Caco-2 (cell line): Measurements from ENCODE around the gene MRO. TPM values are rescaled to one million over a fixed set of nuclear protein-coding genes. Genes with fewer than 3 reads are reported as not detected.

Source experiments
- BruUV-seq: library from RNA; stranded (reverse); fragments of 400-500 nt; replicated peaks from 2 replicates; lab custom pipeline; 2021; lab: Mats Ljungman, UMichigan
- CTCF ChIA-PET: fragments of 300-600 bp; sonication (Branson Sonifier 250); formaldehyde crosslinking; loops from one replicate; lab custom pipeline; 2022; ENCODE audit warnings: antibody characterized with exemption; lab: Charles Lee
- POLR2A ChIA-PET: fragments of 300-600 bp; sonication (Branson Sonifier 250); formaldehyde crosslinking; loops from one replicate; lab custom pipeline; 2022; ENCODE audit warnings: antibody characterized with exemption; lab: Charles Lee
- DNase-seq, 2 experiments: peaks; one replicate each; pipeline versions ENCODE4 v3.0.0 to v3.0.0-alpha.2; 2020 to 2022
- H3K27me3 ChIP-seq: replicated peaks from 2 replicates; pipeline ENCODE4 v1.6.0; 2011; ENCODE audit warnings: low read length; ENCODE audit not compliant: control insufficient read depth, insufficient read depth
- H3K36me3 ChIP-seq: 2 replicates; pipeline ENCODE4 v1.5.1; 2011; ENCODE audit warnings: low read length; ENCODE audit not compliant: control insufficient read depth, insufficient read depth
- H3K4me1 ChIP-seq: fragments of 250-450 bp; sonication (Bioruptor Pico); 2 replicates; pipeline ENCODE4 v1.5.1; 2020; ENCODE audit warnings: mild to moderate bottlenecking
- H3K4me3 ChIP-seq: 2 replicates; pipeline ENCODE4 v1.5.1; 2011; ENCODE audit warnings: low read depth, mild to moderate bottlenecking, control low read depth, low read length
- H3K9me3 ChIP-seq: fragments of 250-450 bp; sonication (Bioruptor Pico); 2 replicates; pipeline ENCODE4 v1.5.1; 2020; ENCODE audit warnings: mild to moderate bottlenecking, moderate library complexity
- H3K27ac Mint-ChIP-seq: one replicate; pipeline ENCODE4 v1.8.0; 2022; ENCODE audit warnings: mixed read lengths; ENCODE audit not compliant: unreplicated experiment
- H3K27me3 Mint-ChIP-seq: one replicate; pipeline ENCODE4 v1.8.0; 2022; ENCODE audit warnings: mixed read lengths; ENCODE audit not compliant: insufficient read depth, unreplicated experiment
- H3K36me3 Mint-ChIP-seq: one replicate; pipeline ENCODE4 v1.8.0; 2022; ENCODE audit warnings: mild to moderate bottlenecking, mixed read lengths; ENCODE audit not compliant: insufficient read depth, unreplicated experiment
- H3K4me1 Mint-ChIP-seq: one replicate; pipeline ENCODE4 v1.8.0; 2022; ENCODE audit warnings: low read depth, mixed read lengths; ENCODE audit not compliant: unreplicated experiment
- H3K4me3 Mint-ChIP-seq: one replicate; pipeline ENCODE4 v1.8.0; 2022; ENCODE audit warnings: mild to moderate bottlenecking, moderate library complexity, mixed read lengths; ENCODE audit not compliant: unreplicated experiment
- H3K9me3 Mint-ChIP-seq: one replicate; pipeline ENCODE4 v1.8.0; 2022; ENCODE audit warnings: mixed read lengths; ENCODE audit not compliant: unreplicated experiment
- intact Hi-C: fragments of 100-400 bp; cut with micrococcal nuclease; formaldehyde crosslinking; loops from one replicate; pipeline ENCODE4 v1.10.0; 2022; ENCODE audit not compliant: unreplicated experiment
- total RNA-seq: library from RNA; stranded (reverse); gene quantifications from 2 replicates; pipeline ENCODE4 v1.2.3, GENCODE V29; 2022
- TF ChIP-seq, protein P1 (sequence below), 2 experiments: fragments of 200-600 bp in 1 of 2; IDR thresholded peaks; 1 replicate in 1 of 2; 2 replicates in 1 of 2; pipeline versions ENCODE4 v1.5.1 to v1.8.0; 2011 to 2022; ENCODE audit warnings: antibody characterized with exemption in 1 of 2, control low read depth in 1 of 2, inconsistent platforms in 1 of 2, low read depth in 1 of 2, low read length in 1 of 2, mild to moderate bottlenecking in 1 of 2, moderate library complexity in 1 of 2; ENCODE audit not compliant: insufficient read depth in 1 of 2, severe bottlenecking in 1 of 2, unreplicated experiment in 1 of 2

MRO gene
- total RNA-seq, 1 experiment from 2014 or later = not detected

DNA sequence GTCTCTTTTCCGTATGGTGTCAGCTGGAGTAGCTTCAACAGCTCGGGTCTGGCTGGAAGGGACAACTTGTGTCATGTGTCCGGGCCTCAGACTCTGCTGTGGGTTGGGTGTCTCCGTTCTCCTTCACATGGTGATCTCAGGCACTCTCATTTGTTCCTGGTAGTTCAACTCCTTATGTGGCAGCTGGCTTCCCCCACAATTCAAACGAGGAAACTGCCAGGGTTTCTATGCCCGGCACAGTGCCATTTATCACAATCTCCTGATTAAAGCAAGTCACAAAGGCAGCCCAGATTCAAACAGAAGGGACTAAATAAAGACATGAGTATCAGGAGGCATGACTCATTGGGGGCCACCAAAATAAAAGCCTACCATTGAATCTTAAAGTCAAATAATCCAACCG is 22.7 kb downstream of the MRO start:
- no peak for DNase-seq
- H3K4me1 Mint-ChIP-seq = peaks cover 7% of the 10 kb centered on the region
- no peaks in the 10 kb centered on the region for H3K36me3 Mint-ChIP-seq
- H3K9me3 Mint-ChIP-seq = no peaks in the 10 kb centered on the region
- Histone ChIP-seq H3K27me3 (no peaks in the 10 kb centered on the region), H3K9me3 (no peaks in the 10 kb centered on the region), H3K4me3 (no peak overlapping the region), H3K4me1 (peaks cover 12% of the 10 kb centered on the region), H3K36me3 (no peaks in the 10 kb centered on the region)
- BruUV-seq = no TSS peak
- CTCF ChIA-PET = no interaction called here
- intact Hi-C loops = no loop called here
- H3K27me3 Mint-ChIP-seq = no peaks in the 10 kb centered on the region
- TF ChIP-seq, protein P1, sequence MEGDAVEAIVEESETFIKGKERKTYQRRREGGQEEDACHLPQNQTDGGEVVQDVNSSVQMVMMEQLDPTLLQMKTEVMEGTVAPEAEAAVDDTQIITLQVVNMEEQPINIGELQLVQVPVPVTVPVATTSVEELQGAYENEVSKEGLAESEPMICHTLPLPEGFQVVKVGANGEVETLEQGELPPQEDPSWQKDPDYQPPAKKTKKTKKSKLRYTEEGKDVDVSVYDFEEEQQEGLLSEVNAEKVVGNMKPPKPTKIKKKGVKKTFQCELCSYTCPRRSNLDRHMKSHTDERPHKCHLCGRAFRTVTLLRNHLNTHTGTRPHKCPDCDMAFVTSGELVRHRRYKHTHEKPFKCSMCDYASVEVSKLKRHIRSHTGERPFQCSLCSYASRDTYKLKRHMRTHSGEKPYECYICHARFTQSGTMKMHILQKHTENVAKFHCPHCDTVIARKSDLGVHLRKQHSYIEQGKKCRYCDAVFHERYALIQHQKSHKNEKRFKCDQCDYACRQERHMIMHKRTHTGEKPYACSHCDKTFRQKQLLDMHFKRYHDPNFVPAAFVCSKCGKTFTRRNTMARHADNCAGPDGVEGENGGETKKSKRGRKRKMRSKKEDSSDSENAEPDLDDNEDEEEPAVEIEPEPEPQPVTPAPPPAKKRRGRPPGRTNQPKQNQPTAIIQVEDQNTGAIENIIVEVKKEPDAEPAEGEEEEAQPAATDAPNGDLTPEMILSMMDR (IDR thresholded peaks at IDR 0.05; ENCODE audit: insufficient read depth in 1 of 2, low read depth in 1 of 2, low read length in 1 of 2, severe bottlenecking in 1 of 2, unreplicated experiment in 1 of 2) = no peak
- H3K27ac Mint-ChIP-seq = no peak overlapping the region
- POLR2A ChIA-PET = no interaction called here
- H3K4me3 Mint-ChIP-seq = no peak overlapping the region

DNA sequence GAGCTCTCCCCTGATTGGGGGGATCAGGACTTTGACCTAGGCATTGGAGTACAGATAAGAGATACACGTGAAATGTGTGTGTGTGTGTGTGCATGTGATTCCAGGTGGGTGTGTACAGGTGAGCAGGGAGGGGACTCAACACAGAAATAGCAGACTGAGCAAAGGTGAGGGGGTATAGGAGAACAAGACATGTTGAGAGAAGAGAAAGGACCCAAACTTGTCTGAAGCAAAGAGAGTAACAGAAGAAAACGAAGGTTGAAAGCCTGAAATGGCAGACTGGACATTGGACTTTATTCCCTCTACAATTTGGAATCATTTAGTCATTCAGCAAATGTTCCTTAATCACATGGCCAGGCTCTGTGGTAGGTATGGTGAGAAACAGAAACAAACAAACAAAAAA is 23.3 kb downstream of the MRO start:
- peak overlapping the region; percentile 15 for H3K4me3 Mint-ChIP-seq
- Histone ChIP-seq H3K9me3 (no peaks in the 10 kb centered on the region), H3K4me1 (peaks cover 12% of the 10 kb centered on the region), H3K36me3 (no peaks in the 10 kb centered on the region), H3K4me3 (no peak overlapping the region), H3K27me3 (no peaks in the 10 kb centered on the region)
- H3K9me3 Mint-ChIP-seq = no peaks in the 10 kb centered on the region
- CTCF ChIA-PET = no interaction called here
- H3K36me3 Mint-ChIP-seq = no peaks in the 10 kb centered on the region
- intact Hi-C loops = no loop called here
- BruUV-seq = no TSS peak
- peak; percentile 12 to 46 for DNase-seq
- H3K4me1 Mint-ChIP-seq = peaks cover 7% of the 10 kb centered on the region
- no peaks in the 10 kb centered on the region for H3K27me3 Mint-ChIP-seq
- TF ChIP-seq, protein P1 (IDR thresholded peaks at IDR 0.05; ENCODE audit: insufficient read depth in 1 of 2, low read depth in 1 of 2, low read length in 1 of 2, severe bottlenecking in 1 of 2, unreplicated experiment in 1 of 2) = no peak
- H3K27ac Mint-ChIP-seq = no peak overlapping the region
- POLR2A ChIA-PET = no interaction called here

DNA sequence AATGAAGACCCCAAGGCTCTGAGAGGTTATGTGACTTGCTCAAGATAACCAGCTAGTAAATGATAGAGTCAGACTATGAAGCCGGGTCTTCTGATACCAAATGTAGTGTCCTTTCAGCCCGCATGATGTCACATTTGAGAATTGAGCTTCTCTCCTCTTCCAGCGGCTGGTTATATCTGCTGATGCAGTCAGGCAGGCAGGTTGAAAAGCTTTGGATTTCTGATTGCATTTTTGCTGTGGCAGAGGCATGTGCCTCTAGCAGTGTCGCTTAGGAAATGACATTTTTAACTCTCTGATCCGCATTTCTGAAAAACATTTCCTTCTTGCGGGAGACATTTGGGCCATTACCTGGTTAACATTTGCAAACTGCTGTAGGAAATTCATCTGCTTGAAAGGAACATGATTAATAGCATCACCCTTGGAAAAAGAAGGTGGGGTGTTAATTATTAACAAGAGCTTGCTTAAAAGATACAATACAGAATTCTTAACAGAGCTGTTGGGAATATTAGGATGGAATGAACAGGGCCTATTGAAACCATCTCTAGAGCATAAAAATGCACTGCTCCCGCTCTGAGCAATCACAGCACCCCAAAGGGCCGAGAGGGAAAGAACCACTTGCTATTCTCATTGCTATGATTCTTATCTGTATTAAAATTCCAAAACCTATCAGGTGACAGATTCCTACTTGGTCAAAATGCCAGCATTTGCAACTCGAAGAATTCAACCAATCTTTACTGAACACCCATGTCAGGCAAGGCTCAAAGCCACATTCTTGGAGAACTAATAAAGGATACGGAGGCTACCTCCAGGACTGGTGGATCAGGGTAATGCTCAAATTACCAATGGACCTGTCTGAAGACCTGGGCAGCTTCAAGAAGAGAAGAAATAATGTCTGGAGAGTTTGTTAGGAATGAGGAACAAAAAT is 25.9 kb downstream of the MRO start:
- H3K27me3 ChIP-seq = no peaks in the 10 kb centered on the region
- peaks cover 12% of the 10 kb centered on the region for H3K4me1 ChIP-seq
- ChIA-PET CTCF (no interaction called here), POLR2A (no interaction called here)
- no peaks in the 10 kb centered on the region for H3K36me3 ChIP-seq
- H3K27ac Mint-ChIP-seq = no peak overlapping the region
- TF ChIP-seq, protein P1 (IDR thresholded peaks at IDR 0.05; ENCODE audit: insufficient read depth in 1 of 2, low read depth in 1 of 2, low read length in 1 of 2, severe bottlenecking in 1 of 2, unreplicated experiment in 1 of 2) = no peak
- no peaks in the 10 kb centered on the region for H3K27me3 Mint-ChIP-seq
- DNase-seq = no peak
- H3K36me3 Mint-ChIP-seq = no peaks in the 10 kb centered on the region
- H3K4me1 Mint-ChIP-seq = peaks cover 18% of the 10 kb centered on the region
- no peaks in the 10 kb centered on the region for H3K9me3 ChIP-seq
- no peak overlapping the region for H3K4me3 Mint-ChIP-seq
- no TSS peak for BruUV-seq
- intact Hi-C loops = no loop called here
- H3K9me3 Mint-ChIP-seq = no peaks in the 10 kb centered on the region
- H3K4me3 ChIP-seq = no peak overlapping the region
